Body of pancreas (tissue), 4 donors: ENCODE measurements around the gene PRM1.

Experiments
- POLR2A ChIP-seq, 3 donors: fragments of 450-650 bp; IDR thresholded peaks; one replicate each; pipeline ENCODE4 v1.6.1; 2016; ENCODE audit warnings: antibody characterized with exemption in 3 of 3, mild to moderate bottlenecking in 2 of 3
- TF ChIP-seq, protein P1 (sequence below), 7 experiments: fragments of 450-650 bp in 4 of 7; fragments of 200-600 bp in 3 of 7; sonication (generic) in 3 of 7; IDR thresholded peaks; one replicate each; pipeline ENCODE4 v1.5.1; 2016 to 2019; ENCODE audit warnings: antibody characterized with exemption in 7 of 7

DNA sequence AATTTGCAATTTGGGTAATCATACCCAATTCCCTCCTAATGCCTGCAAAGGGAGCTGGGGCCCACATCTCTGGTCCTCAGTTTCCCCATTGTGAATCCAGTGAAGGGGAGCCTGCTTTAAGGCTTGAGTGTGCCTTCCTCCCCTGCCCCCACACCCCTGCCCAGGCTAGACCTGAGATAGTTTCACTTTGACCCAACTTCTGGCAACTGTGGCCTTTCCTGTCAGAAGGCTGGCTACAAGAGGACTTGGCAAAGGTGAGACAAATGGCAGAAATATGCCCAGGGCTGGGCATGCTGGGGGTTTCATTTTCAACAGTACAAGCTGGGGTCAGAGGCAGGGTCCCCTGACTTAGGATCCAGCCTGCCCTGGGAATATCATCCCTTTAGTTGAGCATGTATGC is 35.1 kb downstream of the PRM1 start:
- TF ChIP-seq, protein P1, sequence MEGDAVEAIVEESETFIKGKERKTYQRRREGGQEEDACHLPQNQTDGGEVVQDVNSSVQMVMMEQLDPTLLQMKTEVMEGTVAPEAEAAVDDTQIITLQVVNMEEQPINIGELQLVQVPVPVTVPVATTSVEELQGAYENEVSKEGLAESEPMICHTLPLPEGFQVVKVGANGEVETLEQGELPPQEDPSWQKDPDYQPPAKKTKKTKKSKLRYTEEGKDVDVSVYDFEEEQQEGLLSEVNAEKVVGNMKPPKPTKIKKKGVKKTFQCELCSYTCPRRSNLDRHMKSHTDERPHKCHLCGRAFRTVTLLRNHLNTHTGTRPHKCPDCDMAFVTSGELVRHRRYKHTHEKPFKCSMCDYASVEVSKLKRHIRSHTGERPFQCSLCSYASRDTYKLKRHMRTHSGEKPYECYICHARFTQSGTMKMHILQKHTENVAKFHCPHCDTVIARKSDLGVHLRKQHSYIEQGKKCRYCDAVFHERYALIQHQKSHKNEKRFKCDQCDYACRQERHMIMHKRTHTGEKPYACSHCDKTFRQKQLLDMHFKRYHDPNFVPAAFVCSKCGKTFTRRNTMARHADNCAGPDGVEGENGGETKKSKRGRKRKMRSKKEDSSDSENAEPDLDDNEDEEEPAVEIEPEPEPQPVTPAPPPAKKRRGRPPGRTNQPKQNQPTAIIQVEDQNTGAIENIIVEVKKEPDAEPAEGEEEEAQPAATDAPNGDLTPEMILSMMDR (IDR thresholded peaks at IDR 0.05), result no peak
- no peak for TF ChIP-seq POLR2A (IDR thresholded peaks at IDR 0.05)
